GM10266 (cell line): ENCODE data around the gene RNF208.

ENCODE experiments used
- DNase-seq: peaks from one replicate; pipeline ENCODE4 v3.0.0; 2012; ENCODE audit errors: extremely low spot score
- TF ChIP-seq, protein P1 (sequence below): IDR thresholded peaks from 2 replicates; pipeline ENCODE4 v1.5.1; 2012; ENCODE audit warnings: mild to moderate bottlenecking, low read depth; ENCODE audit not compliant: control insufficient read depth, insufficient read depth; ENCODE audit errors: missing control alignments

The RNF208 gene, protein sequence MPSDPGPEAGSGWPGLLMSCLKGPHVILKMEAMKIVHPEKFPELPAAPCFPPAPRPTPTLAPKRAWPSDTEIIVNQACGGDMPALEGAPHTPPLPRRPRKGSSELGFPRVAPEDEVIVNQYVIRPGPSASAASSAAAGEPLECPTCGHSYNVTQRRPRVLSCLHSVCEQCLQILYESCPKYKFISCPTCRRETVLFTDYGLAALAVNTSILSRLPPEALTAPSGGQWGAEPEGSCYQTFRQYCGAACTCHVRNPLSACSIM

DNA sequence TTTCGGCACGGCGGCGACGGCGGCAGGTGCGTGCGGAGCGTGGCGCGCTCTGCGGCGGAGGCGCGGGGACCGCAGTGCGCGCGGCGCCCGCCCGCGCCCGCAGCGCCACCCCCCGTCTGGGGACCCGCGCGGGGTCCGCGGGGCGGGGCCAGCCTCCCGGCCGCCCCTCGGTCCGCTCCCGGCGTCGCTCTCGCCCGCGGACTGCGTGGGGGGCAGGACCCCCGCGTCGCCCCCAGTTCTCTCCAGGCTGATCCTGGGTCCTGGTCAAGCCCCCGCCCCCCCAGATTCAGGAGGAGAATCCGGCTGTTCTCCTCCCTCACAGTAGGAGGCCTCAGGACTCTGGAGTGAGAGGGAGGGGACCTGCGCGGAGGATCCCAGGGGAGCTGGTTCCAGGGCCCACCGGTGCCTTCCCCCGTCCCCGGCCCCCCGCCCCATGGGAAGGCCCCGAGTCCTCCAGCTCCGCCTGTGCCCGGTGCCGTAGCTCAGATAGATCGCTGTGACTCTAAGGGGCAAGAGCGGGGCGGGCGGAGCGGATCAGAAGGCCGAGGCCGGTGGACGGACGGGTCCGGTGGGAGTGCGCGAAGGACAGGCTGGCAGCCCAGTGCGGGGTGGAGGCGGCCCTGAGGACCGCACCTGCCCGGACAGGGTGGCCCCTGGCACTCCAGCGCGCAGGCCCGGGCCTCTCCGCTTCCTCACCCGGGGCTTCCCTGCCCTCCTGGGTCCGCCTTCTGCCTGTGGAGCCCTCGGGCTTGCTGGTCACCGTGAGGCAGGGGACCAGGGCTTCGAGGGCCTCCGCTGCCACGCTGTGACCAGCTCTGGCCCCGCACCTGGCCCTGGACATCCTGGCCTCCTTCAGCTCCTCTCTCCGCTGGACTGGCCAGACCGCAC is at the start of gene RNF208:
Gene RNF208, minus strand, starts transcription at position 51 of the 888 bp plus-strand sequence. CDS start 1,028 bp downstream, outside the sequence.
- TF ChIP-seq, protein P1, sequence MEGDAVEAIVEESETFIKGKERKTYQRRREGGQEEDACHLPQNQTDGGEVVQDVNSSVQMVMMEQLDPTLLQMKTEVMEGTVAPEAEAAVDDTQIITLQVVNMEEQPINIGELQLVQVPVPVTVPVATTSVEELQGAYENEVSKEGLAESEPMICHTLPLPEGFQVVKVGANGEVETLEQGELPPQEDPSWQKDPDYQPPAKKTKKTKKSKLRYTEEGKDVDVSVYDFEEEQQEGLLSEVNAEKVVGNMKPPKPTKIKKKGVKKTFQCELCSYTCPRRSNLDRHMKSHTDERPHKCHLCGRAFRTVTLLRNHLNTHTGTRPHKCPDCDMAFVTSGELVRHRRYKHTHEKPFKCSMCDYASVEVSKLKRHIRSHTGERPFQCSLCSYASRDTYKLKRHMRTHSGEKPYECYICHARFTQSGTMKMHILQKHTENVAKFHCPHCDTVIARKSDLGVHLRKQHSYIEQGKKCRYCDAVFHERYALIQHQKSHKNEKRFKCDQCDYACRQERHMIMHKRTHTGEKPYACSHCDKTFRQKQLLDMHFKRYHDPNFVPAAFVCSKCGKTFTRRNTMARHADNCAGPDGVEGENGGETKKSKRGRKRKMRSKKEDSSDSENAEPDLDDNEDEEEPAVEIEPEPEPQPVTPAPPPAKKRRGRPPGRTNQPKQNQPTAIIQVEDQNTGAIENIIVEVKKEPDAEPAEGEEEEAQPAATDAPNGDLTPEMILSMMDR: no peak

DNA sequence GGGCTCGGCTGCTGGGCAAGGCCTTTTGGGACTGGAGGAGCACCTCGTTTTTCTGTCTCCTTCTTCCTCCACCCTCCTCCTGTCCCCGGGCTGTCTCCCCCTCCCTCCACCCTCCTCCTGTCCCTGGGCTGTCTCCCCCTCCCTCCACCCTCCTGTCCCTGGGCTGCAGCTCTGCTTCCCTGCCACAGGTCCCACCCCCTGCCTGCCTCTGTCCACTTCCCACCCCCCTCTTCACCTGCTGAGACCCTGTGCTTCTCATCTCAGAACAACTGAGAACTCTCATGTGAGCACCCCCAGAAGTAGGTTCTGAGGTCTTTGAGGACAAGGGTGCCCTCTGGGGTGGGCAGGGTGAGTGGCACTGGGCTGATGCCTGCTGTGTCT is 49.6 kb upstream of the RNF208 start:
- no peak for DNase-seq
- TF ChIP-seq, protein P1: no peak

More for the DNA sequence above, at the start of gene RNF208:
- DNase-seq: no peak

DNA sequence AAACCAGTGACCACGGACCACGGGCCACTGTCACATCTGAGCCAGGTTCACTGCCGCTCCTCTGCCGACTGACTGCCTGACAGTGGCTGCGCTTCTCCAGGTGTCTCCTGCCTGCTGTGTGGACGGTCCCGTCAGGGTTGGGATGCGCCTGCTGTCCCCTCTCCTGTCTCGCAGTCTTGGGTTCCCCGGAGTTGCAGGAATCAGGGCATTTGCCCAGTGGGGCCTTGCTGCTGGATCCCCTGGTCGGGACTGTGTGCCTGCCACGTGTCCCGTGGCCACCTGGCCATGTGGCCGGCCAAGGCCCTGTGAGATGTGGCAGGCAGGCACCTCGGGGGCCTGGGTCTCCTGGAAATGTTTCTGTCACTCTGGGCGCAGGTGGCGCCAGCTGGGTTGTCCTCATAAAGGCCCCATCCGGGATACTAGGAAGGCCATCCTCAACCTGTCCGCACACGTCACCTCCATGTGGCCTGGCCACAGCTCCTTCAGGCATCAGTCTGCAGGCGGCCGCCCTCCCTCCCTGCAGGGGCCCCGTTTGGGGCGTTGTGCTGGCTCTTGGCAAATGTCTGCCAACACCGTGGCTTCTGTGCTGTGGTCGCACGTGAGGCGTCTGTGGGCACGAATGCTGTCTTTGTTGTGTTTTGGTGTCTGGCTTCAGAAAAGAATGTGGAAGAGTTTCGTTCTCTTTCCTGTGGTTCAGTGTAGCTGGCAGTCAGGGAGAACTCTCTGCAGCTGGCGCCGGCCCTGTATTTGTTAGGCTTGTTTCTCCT is 49.1 kb upstream of the RNF208 start:
- no peak for DNase-seq
- TF ChIP-seq, protein P1: no peak

DNA sequence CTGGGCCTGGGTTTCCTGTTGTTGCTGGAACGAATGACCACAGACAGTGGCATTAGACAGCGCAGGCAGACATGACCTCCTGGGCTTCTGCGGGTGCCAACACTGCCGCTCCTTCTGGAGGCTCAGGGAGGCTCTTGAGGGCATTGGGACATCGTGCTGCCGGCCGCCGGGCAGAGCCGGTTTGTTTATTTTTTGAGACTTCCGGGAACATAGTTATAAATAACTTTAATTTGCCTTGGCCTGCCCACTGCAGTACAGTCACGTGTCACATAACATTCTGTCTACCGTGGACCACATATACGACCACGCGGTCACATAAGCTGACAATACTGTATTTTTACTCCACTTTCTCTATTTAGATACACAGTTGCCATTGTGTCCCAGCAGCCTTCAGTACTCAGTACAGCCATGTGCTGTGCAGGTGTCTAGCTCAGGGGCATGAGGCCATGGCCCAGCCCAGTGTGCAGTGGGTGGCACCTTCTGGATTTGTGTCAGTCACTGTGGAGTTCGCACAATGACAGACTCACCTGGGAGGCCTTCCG is 47.3 kb upstream of the RNF208 start:
- TF ChIP-seq, protein P1: no peak
- no peak for DNase-seq

DNA sequence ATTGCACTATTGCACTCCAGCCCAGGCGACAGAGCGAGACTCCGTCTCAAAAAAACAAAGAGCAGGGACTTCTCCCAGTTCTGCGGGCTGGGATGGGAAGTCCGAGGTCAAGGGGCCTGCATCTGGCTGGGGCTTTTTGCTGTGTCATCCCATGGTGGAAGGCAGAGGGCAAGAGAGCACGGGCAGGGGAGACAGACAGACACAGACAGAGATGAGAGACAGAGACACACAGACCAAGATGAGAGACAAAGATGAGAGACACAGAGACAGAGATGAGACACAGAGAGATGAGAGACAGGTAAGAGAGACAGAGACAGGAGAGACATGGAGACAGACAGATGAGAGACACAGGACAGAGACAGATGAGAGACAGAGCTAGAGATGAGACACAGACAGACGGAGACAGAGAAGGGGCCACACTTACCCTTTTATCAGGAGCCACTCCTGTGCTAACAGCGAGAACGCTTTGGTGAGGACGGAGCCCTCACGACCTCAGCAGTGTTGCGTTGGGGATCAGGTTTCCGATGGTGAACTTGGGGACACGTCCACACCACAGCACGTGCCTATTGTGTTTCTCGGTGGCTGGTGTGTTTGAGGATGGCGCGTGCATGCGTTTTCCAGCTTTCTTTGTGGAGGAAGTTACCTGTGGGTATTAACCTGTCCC is 46.6 kb upstream of the RNF208 start:
- TF ChIP-seq, protein P1: no peak
- no peak for DNase-seq

DNA sequence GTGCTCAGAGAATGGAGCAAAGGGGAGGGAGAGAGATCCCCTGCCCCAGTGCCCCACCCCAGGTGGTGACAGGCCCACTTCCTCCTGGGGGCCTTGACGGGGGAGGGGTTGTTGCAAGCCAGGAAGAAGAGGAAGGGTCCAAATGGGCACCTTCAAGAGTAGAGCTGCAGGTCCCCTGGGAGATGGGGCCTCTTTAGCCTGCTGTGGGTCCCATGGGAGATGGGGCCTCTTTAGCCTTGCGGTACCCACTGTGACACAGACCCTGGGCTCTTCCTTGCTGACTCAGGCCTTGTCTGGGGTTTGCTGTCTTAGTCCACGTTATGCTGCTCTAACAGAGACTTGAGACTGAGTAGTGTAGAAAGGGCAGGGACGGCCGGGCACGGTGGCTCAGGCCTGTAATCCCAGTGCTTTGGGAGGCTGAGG is 45.9 kb upstream of the RNF208 start:
- DNase-seq: no peak
- TF ChIP-seq, protein P1: no peak
